Stimulated activated naive B cell treated with anti-CD40 and anti-IgM and Interleukin-4, amounts not matched to agents 10 μg/mL and 1 μg/mL and 100 μg/mL, for 72 hours (primary cell): ENCODE results near the gene DOK5.

Source experiments
- ATAC-seq, 2 donors: fragments of 150-1000 bp; cut with Tn5 transposase; replicated peaks; 2 replicates each; pipeline ENCODE4 v1.10.0; 2021; ENCODE audit warnings: moderate library complexity in 1 of 2
- DNase-seq: peaks from one replicate; pipeline ENCODE4 v3.0.0; 2021
- H3K27ac Mint-ChIP-seq: one replicate; pipeline ENCODE4 v1.8.0; 2022; ENCODE audit warnings: mild to moderate bottlenecking, mixed read lengths
- H3K27me3 Mint-ChIP-seq, 2 donors: one replicate each; pipeline ENCODE4 v1.8.0; 2022; ENCODE audit warnings: mixed read lengths in 2 of 2
- H3K36me3 Mint-ChIP-seq, 2 donors: one replicate each; pipeline ENCODE4 v1.8.0; 2022; ENCODE audit warnings: mixed read lengths in 2 of 2, mild to moderate bottlenecking in 1 of 2
- H3K4me1 Mint-ChIP-seq, 2 donors: one replicate each; pipeline ENCODE4 v1.8.0; 2022; ENCODE audit warnings: mixed read lengths in 2 of 2, mild to moderate bottlenecking in 1 of 2
- H3K4me3 Mint-ChIP-seq, 2 donors: one replicate each; pipeline ENCODE4 v1.8.0; 2022; ENCODE audit warnings: mild to moderate bottlenecking in 2 of 2, mixed read lengths in 2 of 2, moderate library complexity in 1 of 2
- H3K9me3 Mint-ChIP-seq, 2 donors: one replicate each; pipeline ENCODE4 v1.8.0; 2022; ENCODE audit warnings: mixed read lengths in 2 of 2, mild to moderate bottlenecking in 1 of 2

The DOK5 gene

DNA sequence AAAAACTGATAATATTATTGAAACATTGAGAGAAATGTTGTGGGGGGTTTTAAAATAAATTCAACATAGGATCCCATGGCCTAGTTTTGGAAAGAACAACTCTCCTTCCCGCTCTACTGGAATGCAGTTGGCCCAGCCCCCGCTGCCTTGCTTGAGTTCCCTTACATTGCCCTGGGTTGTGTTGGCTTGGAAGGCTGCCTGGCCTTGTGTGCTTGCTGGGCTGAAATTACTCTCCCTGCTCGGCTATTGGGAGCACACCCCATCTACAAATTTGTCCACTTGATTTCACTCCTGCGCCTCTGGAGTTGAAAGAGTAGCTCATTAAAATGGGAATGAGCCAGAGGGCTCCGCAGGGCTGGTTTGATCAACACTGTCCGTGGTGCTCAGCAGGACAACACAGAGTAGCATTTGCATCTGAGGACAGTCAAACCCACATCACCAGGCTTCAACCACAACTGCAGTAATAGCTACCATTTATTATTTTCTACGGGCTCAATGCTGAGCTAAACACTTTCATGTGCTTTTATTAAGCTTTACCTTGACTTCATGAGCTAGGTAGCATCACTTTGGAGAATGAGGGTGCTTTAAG lies 35.2 kb downstream of the DOK5 start:
- Mint-ChIP-seq H3K27me3 (no peaks in the 10 kb centered on the region), H3K27ac (no peak overlapping the region)
- DNase-seq, result no peak

DNA sequence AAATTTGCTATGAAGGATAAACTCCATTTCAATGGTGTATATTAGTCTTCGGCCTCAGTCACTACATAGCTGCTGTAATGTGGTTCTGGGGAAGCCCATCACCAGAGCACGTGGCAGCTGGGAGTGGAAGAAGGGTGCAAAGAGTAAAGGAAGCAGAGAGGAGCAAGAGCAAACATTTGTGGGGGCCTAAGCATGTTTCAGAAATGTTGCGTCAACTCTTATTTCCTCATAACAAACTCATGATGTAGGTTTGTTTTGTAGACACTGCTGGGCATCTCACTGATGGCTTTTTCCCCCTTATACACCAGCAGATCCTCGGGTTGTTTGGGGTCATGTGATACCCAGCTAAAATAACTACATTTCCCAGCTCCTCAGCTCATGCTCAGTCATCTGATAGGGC lies 37.3 kb downstream of the DOK5 start:
- H3K4me3 Mint-ChIP-seq, result no peak overlapping the region
- no peaks in the 10 kb centered on the region for H3K36me3 Mint-ChIP-seq
- H3K27ac Mint-ChIP-seq, result no peak overlapping the region
- peaks cover 0 to 3% of the 10 kb centered on the region in 2 donors for H3K9me3 Mint-ChIP-seq
- H3K4me1 Mint-ChIP-seq, result no peaks in the 10 kb centered on the region
- ATAC-seq, result no peak
- no peaks in the 10 kb centered on the region for H3K27me3 Mint-ChIP-seq
- no peak for DNase-seq

More for the DNA sequence above, 35.2 kb downstream of the DOK5 start:
- H3K4me3 Mint-ChIP-seq, result no peak overlapping the region
- peaks cover 0 to 3% of the 10 kb centered on the region in 2 donors for H3K9me3 Mint-ChIP-seq
- H3K36me3 Mint-ChIP-seq, result no peaks in the 10 kb centered on the region
- no peak for ATAC-seq
- no peaks in the 10 kb centered on the region for H3K4me1 Mint-ChIP-seq

DNA sequence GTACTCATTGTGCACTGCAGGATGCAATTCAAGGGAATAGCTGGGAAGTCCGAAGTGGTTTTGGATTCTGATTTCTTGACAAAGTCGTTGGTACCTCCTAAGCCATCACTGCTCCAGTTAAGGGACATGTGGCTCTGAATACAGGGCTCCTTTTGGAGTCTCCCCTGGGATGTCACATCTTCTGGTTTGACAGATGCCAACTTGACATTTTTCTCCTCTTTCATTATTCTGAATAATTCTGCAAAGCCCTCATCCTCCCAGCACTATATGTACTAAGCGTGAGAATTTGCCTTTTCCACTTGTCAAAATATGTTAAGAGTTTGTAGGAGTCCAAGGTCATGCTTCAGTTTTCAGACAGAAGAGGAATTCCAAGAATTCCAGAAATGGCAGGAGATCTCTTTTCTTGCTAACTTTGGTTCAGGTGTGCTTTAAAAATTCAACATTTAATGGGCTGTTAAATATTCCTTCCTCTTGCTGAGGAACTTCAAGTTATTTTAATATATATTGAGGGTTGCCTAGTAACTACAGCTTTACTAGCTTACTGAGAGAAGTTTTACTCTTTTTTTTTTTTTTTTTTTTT lies 38.7 kb downstream of the DOK5 start:
- Mint-ChIP-seq H3K27me3 (no peaks in the 10 kb centered on the region), H3K4me1 (no peaks in the 10 kb centered on the region), H3K9me3 (peaks cover 0 to 6% of the 10 kb centered on the region in 2 donors), H3K4me3 (no peak overlapping the region), H3K27ac (no peak overlapping the region), H3K36me3 (no peaks in the 10 kb centered on the region)
- no peak for ATAC-seq
- no peak for DNase-seq

DNA sequence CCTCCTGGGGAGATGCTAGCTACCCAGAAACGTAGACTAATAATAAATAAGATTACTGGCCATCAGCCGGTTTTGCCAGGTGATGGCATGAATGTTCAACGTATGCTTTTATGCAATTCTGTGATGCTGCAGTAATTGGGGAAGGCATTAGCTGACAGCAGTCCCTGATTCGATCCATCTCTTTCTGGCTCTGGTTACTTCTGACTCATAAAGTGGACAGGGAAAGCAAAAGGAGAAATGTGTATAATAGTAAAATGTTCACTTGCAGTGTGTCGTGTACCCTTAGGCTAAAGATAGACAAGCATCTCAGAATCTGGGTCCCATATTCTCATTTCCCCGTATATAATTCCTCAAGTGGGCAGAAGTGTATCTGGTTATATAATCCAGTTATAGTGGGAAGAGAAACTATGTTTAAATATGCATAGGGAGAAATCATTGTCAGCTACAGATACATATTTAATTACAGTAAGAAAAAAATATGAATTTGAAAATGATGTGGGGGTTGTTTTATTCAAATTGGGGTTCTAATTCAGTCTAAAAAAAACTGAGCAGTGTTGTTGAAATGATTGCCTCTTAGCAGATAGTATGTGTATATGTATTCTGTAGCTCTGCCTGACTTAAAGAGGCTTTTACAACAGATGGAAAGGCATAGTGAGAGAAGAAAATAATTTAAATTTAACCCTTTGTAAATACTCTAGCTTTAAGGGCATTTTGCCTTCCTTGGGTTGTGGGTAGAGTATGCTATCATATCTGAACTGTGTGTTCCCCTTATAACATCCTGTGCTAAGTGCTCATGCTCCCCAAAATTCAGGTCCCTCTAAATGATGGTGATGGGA lies 40.6 kb downstream of the DOK5 start:
- Mint-ChIP-seq H3K9me3 (peaks cover 0 to 5% of the 10 kb centered on the region in 2 donors), H3K27me3 (no peaks in the 10 kb centered on the region), H3K36me3 (no peaks in the 10 kb centered on the region), H3K4me1 (no peaks in the 10 kb centered on the region), H3K27ac (no peak overlapping the region), H3K4me3 (no peak overlapping the region)
- no peak for ATAC-seq
- DNase-seq, result no peak

DNA sequence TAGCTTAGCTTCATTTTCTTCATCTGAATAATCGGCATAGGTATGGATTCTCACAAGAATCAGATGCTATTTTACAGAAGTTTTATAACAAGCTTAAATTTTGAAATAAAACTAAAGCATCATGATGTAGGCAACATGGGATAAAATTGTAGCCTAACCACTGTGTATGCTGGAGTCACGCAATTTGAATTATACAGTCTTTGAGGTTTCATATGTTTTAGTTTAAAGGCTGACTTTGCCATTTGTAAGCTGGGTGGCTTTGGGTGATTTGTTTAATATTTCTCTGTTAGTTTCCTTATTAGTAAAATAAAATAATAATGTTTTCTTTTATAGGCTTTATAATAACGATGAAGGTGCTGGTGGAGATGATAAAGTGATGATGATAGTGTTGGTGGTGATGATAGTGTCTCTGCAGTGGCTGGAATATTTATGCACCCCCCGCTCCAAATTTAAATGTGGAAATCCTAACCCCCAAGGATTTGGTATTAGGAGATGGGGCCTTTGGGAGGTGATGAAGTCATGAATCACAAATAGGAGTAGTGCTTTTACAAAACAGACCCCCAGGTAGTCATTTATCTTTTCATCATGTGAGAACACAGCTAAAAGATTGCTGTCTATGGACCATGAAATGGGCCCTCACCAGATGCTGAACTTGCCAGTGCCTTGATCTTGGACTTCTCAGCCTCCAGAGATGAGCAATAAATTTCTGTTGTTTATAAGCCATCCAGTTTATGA lies 42.0 kb downstream of the DOK5 start:
- DNase-seq (no peak), ATAC-seq (no peak)
- Mint-ChIP-seq H3K27ac (no peak overlapping the region), H3K36me3 (no peaks in the 10 kb centered on the region), H3K4me1 (no peaks in the 10 kb centered on the region), H3K9me3 (peaks cover 0 to 7% of the 10 kb centered on the region in 2 donors), H3K4me3 (no peak overlapping the region), H3K27me3 (no peaks in the 10 kb centered on the region)

DNA sequence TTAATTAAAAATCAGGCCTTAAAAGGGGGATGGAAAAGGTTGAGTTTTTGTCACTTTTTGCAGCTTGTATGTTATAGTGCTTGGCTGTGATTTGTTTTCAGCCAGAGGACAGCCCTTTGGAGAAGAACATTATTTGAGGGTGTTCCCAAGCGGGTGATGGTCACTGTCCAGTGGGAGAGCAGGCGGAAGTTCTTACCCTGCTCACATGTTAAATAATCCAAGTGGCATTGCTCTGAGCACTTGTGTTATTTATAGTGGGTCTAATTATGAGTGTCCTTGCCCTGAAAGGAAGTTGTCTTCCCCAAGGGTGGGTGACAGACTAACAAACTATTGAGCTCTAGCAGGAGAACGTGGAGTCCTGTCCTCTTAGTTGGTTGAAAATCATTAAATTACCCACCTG lies 49.5 kb downstream of the DOK5 start:
- DNase-seq, result no peak
- no peaks in the 10 kb centered on the region for H3K36me3 Mint-ChIP-seq
- no peak overlapping the region for H3K27ac Mint-ChIP-seq
- H3K27me3 Mint-ChIP-seq, result no peaks in the 10 kb centered on the region
- H3K4me3 Mint-ChIP-seq, result no peak overlapping the region
- no peak for ATAC-seq
- H3K9me3 Mint-ChIP-seq, result peaks cover 0 to 3% of the 10 kb centered on the region in 2 donors
- H3K4me1 Mint-ChIP-seq, result no peaks in the 10 kb centered on the region

DNA sequence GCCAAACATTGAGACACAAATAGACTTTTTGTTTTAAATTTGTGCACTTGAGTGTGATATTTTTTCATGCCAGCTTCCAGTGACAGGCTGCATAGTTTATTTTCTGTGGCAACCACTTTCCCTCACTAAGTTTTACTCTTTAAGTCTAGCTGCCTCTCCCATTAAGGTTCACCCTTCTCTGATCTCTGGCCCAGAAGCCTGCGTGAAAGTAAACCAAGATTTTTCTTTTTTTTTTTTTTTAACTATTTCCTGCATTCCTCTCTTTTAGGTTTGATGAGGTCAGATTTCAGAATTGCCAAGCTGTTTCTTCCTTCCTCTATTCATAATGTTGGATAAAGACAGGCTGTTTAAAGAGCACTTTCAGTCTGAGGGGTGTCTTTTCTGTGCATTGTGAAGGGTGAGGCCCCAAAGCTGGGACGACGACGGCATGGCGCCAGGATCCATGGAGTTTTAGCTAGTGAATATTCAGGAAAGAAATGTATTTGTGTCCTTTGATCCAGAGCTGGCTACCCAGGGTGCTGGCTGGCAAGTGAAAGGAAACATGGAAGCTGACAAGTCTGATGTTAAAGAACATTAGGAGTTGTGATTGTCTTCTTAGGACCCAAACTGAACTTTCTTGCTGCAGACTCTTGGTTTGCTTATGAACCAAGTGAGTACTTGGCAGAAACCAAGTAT lies 50.7 kb downstream of the DOK5 start:
- H3K4me3 Mint-ChIP-seq, result no peak overlapping the region
- H3K36me3 Mint-ChIP-seq, result no peaks in the 10 kb centered on the region
- no peaks in the 10 kb centered on the region for H3K4me1 Mint-ChIP-seq
- H3K9me3 Mint-ChIP-seq, result peaks cover 0 to under 1% of the 10 kb centered on the region in 2 donors
- no peak overlapping the region for H3K27ac Mint-ChIP-seq
- no peak for ATAC-seq
- no peak for DNase-seq
- no peaks in the 10 kb centered on the region for H3K27me3 Mint-ChIP-seq

DNA sequence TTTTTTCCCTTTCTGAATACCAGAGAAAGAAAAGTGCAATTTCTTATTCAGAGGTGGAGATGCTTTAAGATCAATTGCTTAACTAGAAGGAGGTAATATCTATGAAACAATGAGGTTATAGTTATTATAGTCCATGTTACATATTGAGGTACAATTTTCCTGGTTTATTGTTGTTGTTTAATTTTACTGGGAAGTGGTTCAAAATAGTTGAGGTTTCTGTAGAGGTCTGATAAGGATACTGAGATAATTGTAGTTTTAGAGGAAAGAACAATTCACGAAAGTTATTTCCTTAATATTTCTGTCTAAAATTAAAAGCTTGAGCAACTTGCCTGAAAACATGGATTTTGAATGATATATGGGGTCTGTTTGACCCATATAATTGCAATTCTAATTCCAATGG lies 51.4 kb downstream of the DOK5 start:
- no peak for ATAC-seq
- Mint-ChIP-seq H3K9me3 (no peaks in the 10 kb centered on the region), H3K4me1 (no peaks in the 10 kb centered on the region), H3K36me3 (no peaks in the 10 kb centered on the region), H3K27ac (no peak overlapping the region), H3K4me3 (no peak overlapping the region), H3K27me3 (no peaks in the 10 kb centered on the region)
- DNase-seq, result no peak

DNA sequence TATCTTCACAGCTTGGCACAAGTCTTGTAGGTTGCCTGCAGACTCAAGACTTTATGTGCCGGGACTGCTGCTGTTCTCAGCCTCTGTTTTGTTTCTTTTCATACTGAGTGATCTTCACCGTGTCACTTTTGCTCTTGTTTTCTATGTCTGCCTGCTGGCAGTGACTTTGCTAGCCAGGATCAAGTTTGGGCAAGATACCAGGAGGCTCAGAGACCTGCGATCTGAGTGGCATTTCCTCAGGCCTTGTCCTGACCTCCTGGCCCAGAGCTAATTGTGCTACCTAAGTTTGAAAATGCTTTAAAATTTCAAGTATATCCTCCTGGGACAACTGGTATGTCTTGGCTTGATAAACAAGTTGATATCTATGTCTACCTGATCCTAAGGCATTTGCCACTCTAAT lies 57.2 kb downstream of the DOK5 start:
- no peaks in the 10 kb centered on the region for H3K27me3 Mint-ChIP-seq
- peaks cover 0 to 2% of the 10 kb centered on the region in 2 donors for H3K9me3 Mint-ChIP-seq
- H3K36me3 Mint-ChIP-seq, result no peaks in the 10 kb centered on the region
- ATAC-seq (no peak), DNase-seq (no peak)
- H3K4me1 Mint-ChIP-seq, result peaks cover 0 to 2% of the 10 kb centered on the region in 2 donors
- no peak overlapping the region for H3K27ac Mint-ChIP-seq
- H3K4me3 Mint-ChIP-seq, result no peak overlapping the region

DNA sequence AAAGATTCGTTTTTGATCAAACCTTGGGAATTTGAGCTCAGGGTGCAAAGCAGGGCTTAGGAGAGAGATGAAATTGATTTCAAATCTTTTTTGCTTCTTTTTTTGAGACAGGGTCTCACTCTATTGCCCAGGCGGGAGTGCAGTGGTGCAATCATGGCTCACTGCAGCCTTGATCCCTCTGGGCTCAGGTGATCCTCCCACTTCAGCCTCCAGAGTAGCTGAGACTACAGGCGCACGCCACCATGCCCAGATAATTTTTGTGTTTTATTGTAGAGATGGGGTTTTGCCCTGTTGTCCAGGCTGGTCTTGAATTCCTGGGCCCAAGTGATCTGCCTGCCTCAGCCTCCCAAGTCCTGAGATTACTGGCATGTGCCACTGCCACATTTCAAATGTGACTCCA lies 58.7 kb downstream of the DOK5 start:
- Mint-ChIP-seq H3K36me3 (no peaks in the 10 kb centered on the region), H3K4me3 (no peak overlapping the region), H3K9me3 (peaks cover 4 to 5% of the 10 kb centered on the region in 2 donors), H3K27ac (no peak overlapping the region), H3K4me1 (peaks cover 0 to 2% of the 10 kb centered on the region in 2 donors), H3K27me3 (no peaks in the 10 kb centered on the region)
- DNase-seq (no peak), ATAC-seq (no peak)

DNA sequence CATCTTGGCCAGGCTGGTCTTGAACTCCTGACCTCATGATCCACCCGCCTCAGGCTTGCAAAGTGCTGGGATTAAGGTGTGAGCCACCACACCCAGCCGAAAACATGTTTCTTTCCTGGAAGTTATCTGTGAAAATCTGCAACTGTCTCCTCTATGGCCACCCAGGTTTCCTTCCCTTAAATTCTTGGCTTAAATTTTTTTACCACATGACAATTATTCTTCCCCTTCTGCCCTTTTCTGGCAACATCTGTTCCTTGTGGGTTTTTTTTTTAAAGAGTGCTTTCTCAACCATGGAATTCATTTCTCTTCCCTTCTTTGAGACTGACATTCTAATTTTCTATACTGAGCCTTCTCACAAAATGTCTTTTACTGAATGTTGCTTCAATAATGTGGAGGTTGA lies 59.6 kb downstream of the DOK5 start:
- Mint-ChIP-seq H3K27me3 (no peaks in the 10 kb centered on the region), H3K27ac (no peak overlapping the region), H3K4me3 (no peak overlapping the region), H3K4me1 (peaks cover 0 to 2% of the 10 kb centered on the region in 2 donors), H3K36me3 (no peaks in the 10 kb centered on the region), H3K9me3 (peaks cover 4 to 5% of the 10 kb centered on the region in 2 donors)
- no peak for ATAC-seq
- DNase-seq, result no peak

DNA sequence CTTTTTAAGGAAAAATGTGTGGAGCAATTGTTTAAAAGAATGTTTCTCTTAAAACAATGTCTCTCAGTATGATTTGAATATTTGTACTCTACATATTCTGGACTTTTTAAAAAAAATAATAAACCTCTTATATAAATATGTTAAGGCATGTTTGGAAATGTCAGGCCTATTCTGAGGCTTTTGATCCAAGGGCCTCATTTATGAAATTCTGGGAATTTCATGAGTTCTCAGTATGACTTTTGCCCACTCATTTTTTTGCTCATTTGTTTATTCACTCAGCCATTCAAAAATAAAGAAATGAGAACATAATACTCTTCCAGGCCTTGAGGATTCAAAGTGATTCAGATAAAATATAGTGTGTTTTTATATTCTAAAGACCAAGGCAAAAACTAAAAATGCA lies 60.4 kb downstream of the DOK5 start:
- DNase-seq (no peak), ATAC-seq (no peak)
- no peaks in the 10 kb centered on the region for H3K27me3 Mint-ChIP-seq
- H3K27ac Mint-ChIP-seq, result no peak overlapping the region
- H3K4me1 Mint-ChIP-seq, result peaks cover 0 to 2% of the 10 kb centered on the region in 2 donors
- H3K4me3 Mint-ChIP-seq, result no peak overlapping the region
- H3K36me3 Mint-ChIP-seq, result no peaks in the 10 kb centered on the region
- H3K9me3 Mint-ChIP-seq, result peaks cover 4 to 5% of the 10 kb centered on the region in 2 donors

DNA sequence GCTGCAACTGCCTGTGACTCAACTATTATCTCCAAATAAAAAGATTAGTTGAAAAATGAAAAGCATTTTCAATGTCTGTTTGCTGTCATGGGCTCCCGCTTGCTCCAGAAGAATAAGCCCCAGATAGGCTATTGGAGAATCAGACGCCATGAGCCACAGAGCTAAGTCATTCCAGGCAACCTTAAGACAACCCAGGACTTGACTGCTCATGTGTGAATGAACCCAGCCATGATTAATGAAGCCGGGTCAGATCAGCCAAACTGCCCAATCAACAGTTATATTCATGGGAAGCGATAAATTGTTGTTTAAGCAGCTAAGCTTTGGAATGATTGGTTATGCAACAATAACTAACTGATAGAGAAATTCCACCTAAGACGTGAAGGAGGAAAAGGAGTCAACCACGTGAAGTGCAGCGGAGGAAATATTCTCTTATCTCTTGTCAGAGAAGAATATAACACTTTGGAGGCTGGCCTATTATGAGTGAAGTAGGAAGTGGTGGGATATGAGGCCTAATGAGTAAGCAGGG lies 64.2 kb downstream of the DOK5 start:
- Mint-ChIP-seq H3K4me1 (peaks cover 0 to 2% of the 10 kb centered on the region in 2 donors), H3K27me3 (no peaks in the 10 kb centered on the region), H3K36me3 (no peaks in the 10 kb centered on the region), H3K27ac (no peak overlapping the region), H3K9me3 (peaks cover 8 to 13% of the 10 kb centered on the region in 2 donors), H3K4me3 (no peak overlapping the region)
- ATAC-seq (no peak), DNase-seq (no peak)

DNA sequence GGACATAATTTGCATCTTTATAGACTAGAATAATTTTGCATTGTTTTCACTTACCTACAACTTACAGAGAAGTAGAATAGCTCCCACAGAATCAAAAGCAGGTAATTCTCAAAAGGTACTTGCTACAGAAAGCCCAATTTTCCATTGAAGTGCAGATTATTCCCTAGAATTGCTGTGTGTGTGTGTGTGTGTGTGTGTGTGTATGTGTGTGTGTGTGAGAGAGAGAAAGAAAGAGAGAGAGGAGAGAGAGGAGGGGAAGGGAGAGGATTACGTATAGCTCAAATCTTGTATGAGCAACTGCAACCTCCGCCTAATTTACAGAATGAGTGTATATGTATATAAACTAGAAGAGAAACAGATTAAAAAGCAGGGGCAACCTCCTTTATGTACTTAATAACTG lies 68.0 kb downstream of the DOK5 start:
- DNase-seq (no peak), ATAC-seq (no peak)
- H3K27ac Mint-ChIP-seq, result no peak overlapping the region
- H3K27me3 Mint-ChIP-seq, result no peaks in the 10 kb centered on the region
- no peak overlapping the region for H3K4me3 Mint-ChIP-seq
- no peaks in the 10 kb centered on the region for H3K36me3 Mint-ChIP-seq
- peaks cover 4 to 8% of the 10 kb centered on the region in 2 donors for H3K9me3 Mint-ChIP-seq
- H3K4me1 Mint-ChIP-seq, result no peaks in the 10 kb centered on the region
